ENCODE results near the gene ADAM12. TPM values are rescaled to one million over a fixed set of nuclear protein-coding genes. Genes with fewer than 3 reads are reported as not detected.

ADAM12 gene
- polyA plus RNA-seq, 3 donors, result 0.05 TPM; not detected in 2

DNA sequence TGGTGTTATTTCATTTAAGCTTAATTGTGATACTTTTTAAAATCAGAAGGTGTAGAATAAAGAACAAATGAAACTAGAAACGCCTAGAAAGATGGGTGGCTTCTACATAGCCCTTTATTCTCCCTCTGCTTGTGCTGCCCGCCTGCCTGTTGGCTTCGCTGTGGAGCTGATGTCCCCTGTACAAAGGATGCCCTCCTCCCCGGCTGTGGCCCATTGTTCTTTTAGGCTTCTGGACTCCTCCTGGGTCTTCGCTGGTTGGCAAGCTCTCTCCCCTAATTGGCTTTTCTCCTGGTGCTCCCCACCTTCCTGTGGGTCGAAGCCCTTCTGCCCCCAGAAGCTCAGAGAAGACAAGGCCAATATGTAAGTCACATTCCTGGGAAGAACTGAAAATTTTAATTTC lies 393.7 kb downstream of the ADAM12 start:
- no peak overlapping the region for H3K4me3 Mint-ChIP-seq
- H2AFZ ChIP-seq (ENCODE audit: insufficient read depth, low read depth, low read length, poor library complexity, severe bottlenecking), result no peak overlapping the region
- H3K36me3 ChIP-seq (replicated peaks in 1 of 2; ENCODE audit: control insufficient read depth in 1 of 2, insufficient read depth in 2 of 2, low read length in 2 of 2), result no peaks in the 10 kb centered on the region
- H4K20me1 ChIP-seq (ENCODE audit: insufficient read depth, low read length), result no peaks in the 10 kb centered on the region
- no peak for DNase-seq
- no peak overlapping the region for H3K27ac ChIP-seq (ENCODE audit: low read depth in 1 of 2, low read length in 2 of 2)
- H3K27me3 ChIP-seq (ENCODE audit: control insufficient read depth in 2 of 2, insufficient read depth in 2 of 2, low read length in 2 of 2), result no peaks in the 10 kb centered on the region
- peaks cover 0 to 8% of the 10 kb centered on the region in 2 donors for H3K9me3 ChIP-seq (replicated peaks in 1 of 2; ENCODE audit: control insufficient read depth in 1 of 2, insufficient read depth in 1 of 2, low read length in 2 of 2)
- H3K79me2 ChIP-seq (ENCODE audit: insufficient read depth, low read length), result no peaks in the 10 kb centered on the region
- intact Hi-C loops (cut with micrococcal nuclease), result no loop called here
- H3K9me3 Mint-ChIP-seq, result peaks cover 0 to 4% (median 2%) of the 10 kb centered on the region in 7 donors
- no peaks in the 10 kb centered on the region for H3K4me1 Mint-ChIP-seq
- no peak overlapping the region for H3K9ac ChIP-seq (ENCODE audit: insufficient read depth, low read length, poor library complexity, severe bottlenecking)
- TF ChIP-seq, protein P1, sequence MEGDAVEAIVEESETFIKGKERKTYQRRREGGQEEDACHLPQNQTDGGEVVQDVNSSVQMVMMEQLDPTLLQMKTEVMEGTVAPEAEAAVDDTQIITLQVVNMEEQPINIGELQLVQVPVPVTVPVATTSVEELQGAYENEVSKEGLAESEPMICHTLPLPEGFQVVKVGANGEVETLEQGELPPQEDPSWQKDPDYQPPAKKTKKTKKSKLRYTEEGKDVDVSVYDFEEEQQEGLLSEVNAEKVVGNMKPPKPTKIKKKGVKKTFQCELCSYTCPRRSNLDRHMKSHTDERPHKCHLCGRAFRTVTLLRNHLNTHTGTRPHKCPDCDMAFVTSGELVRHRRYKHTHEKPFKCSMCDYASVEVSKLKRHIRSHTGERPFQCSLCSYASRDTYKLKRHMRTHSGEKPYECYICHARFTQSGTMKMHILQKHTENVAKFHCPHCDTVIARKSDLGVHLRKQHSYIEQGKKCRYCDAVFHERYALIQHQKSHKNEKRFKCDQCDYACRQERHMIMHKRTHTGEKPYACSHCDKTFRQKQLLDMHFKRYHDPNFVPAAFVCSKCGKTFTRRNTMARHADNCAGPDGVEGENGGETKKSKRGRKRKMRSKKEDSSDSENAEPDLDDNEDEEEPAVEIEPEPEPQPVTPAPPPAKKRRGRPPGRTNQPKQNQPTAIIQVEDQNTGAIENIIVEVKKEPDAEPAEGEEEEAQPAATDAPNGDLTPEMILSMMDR (IDR thresholded peaks at IDR 0.05), result no peak
- H3K4me1 ChIP-seq (ENCODE audit: control insufficient read depth in 1 of 2, insufficient read depth in 2 of 2, low read length in 2 of 2), result no peaks in the 10 kb centered on the region
- H3K4me3 ChIP-seq (replicated peaks in 1 of 3; ENCODE audit: low read depth in 2 of 3, low read length in 3 of 3), result no peak overlapping the region
- no peaks in the 10 kb centered on the region for H3K36me3 Mint-ChIP-seq
- H3K4me2 ChIP-seq (replicated peaks; ENCODE audit: extremely low read depth, low read length, poor library complexity, severe bottlenecking), result no peak overlapping the region
- no peak overlapping the region for H3K27ac Mint-ChIP-seq
- 94% methylated on average over 4 of the region's 6 CpGs for WGBS (ENCODE audit: insufficient coverage)
- peaks cover 0 to 2% (median 0%) of the 10 kb centered on the region in 3 donors for H3K27me3 Mint-ChIP-seq (ENCODE audit: low read depth in 3 of 3)

DNA sequence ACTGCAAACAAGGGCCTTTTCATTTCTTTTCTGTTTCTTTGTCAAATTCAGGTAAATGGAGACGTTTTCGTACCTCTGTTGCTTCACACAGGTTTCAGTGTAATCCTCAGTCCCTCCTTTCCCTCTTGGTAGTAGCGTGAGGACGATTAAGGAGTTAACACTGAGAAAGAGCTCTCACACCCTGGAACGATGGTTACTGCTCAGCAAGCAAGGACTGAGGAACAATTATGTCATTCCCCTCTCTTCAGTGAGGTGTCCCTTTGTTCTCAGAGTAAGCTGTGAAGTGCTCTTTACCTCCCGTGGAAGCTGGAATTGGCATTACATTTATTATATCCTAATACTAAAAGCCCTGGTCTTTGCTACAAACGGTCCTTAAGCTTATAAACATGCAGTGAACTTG lies 396.0 kb downstream of the ADAM12 start:
- no peak overlapping the region for H3K4me3 Mint-ChIP-seq
- H3K9me3 Mint-ChIP-seq, result peaks cover 0 to 4% (median 2%) of the 10 kb centered on the region in 7 donors
- H3K27me3 ChIP-seq (ENCODE audit: control insufficient read depth in 2 of 2, insufficient read depth in 2 of 2, low read length in 2 of 2), result no peaks in the 10 kb centered on the region
- no peaks in the 10 kb centered on the region for H3K36me3 Mint-ChIP-seq
- WGBS (ENCODE audit: insufficient coverage), result 63% methylated on average over 1 of the region's 7 CpGs
- TF ChIP-seq, protein P1 (IDR thresholded peaks at IDR 0.05), result no peak
- no peaks in the 10 kb centered on the region for H3K4me1 Mint-ChIP-seq
- no peaks in the 10 kb centered on the region for H3K27me3 Mint-ChIP-seq (ENCODE audit: low read depth in 3 of 3)
- H3K4me3 ChIP-seq (replicated peaks in 1 of 3; ENCODE audit: low read depth in 2 of 3, low read length in 3 of 3), result no peak overlapping the region
- no peaks in the 10 kb centered on the region for H3K79me2 ChIP-seq (ENCODE audit: insufficient read depth, low read length)
- no peak overlapping the region for H3K27ac ChIP-seq (ENCODE audit: low read depth in 1 of 2, low read length in 2 of 2)
- no peaks in the 10 kb centered on the region for H3K36me3 ChIP-seq (replicated peaks in 1 of 2; ENCODE audit: control insufficient read depth in 1 of 2, insufficient read depth in 2 of 2, low read length in 2 of 2)
- no peak overlapping the region for H3K9ac ChIP-seq (ENCODE audit: insufficient read depth, low read length, poor library complexity, severe bottlenecking)
- intact Hi-C loops (cut with micrococcal nuclease), result no loop called here
- no peak overlapping the region for H2AFZ ChIP-seq (ENCODE audit: insufficient read depth, low read depth, low read length, poor library complexity, severe bottlenecking)
- no peaks in the 10 kb centered on the region for H4K20me1 ChIP-seq (ENCODE audit: insufficient read depth, low read length)
- peaks cover 0 to 8% of the 10 kb centered on the region in 2 donors for H3K9me3 ChIP-seq (replicated peaks in 1 of 2; ENCODE audit: control insufficient read depth in 1 of 2, insufficient read depth in 1 of 2, low read length in 2 of 2)
- no peaks in the 10 kb centered on the region for H3K4me1 ChIP-seq (ENCODE audit: control insufficient read depth in 1 of 2, insufficient read depth in 2 of 2, low read length in 2 of 2)
- no peak for DNase-seq
- H3K27ac Mint-ChIP-seq, result no peak overlapping the region
- H3K4me2 ChIP-seq (replicated peaks; ENCODE audit: extremely low read depth, low read length, poor library complexity, severe bottlenecking), result no peak overlapping the region
